Suprapubic skin (tissue), 4 donors: ENCODE measurements around the gene SHROOM3. TPM values are rescaled to one million over a fixed set of nuclear protein-coding genes. Genes with fewer than 3 reads are reported as not detected.

ENCODE experiments used
- DNase-seq, 2 donors: peaks; one replicate each; pipeline ENCODE4 v3.0.0-alpha.2; 2019; ENCODE audit warnings: low spot score in 2 of 2
- H3K27ac ChIP-seq: fragments of 200-600 bp; sonication (generic); one replicate; pipeline ENCODE4 v1.5.1; 2019
- H3K27me3 ChIP-seq: fragments of 200-600 bp; sonication (generic); one replicate; pipeline ENCODE4 v1.5.1; 2019
- H3K36me3 ChIP-seq: fragments of 200-600 bp; sonication (generic); one replicate; pipeline ENCODE4 v1.5.1; 2019
- H3K4me1 ChIP-seq: fragments of 200-600 bp; sonication (generic); one replicate; pipeline ENCODE4 v1.5.1; 2019
- H3K4me3 ChIP-seq: fragments of 200-600 bp; sonication (generic); one replicate; pipeline ENCODE4 v1.5.1; 2019; ENCODE audit warnings: mild to moderate bottlenecking
- H3K9me3 ChIP-seq: fragments of 200-600 bp; sonication (generic); one replicate; pipeline ENCODE4 v1.5.1; 2019
- CTCF ChIP-seq, 2 donors: fragments of 200-600 bp in 1 of 2; fragments of 450-650 bp in 1 of 2; sonication (generic) in 1 of 2; IDR thresholded peaks; one replicate each; pipeline ENCODE4 v1.5.1; 2016 to 2019; ENCODE audit warnings: antibody characterized with exemption in 2 of 2, mild to moderate bottlenecking in 1 of 2, moderate library complexity in 1 of 2
- EP300 ChIP-seq: sonication (generic); formaldehyde crosslinking; IDR thresholded peaks from one replicate; pipeline ENCODE4 v1.6.1; 2017; ENCODE audit warnings: antibody characterized with exemption
- POLR2A ChIP-seq, 2 donors: fragments of 450-650 bp; IDR thresholded peaks; one replicate each; pipeline ENCODE4 v1.6.1; 2017; ENCODE audit warnings: antibody characterized with exemption in 2 of 2, mild to moderate bottlenecking in 2 of 2, moderate library complexity in 2 of 2
- POLR2AphosphoS5 ChIP-seq, 3 donors: sonication (generic); formaldehyde crosslinking; IDR thresholded peaks; one replicate each; pipeline ENCODE4 v1.6.1; 2017; ENCODE audit warnings: antibody characterized with exemption in 3 of 3
- WGBS: methylation state at CpG from one replicate; pipeline ENCODE4 v1.1.5; 2018; 5-methylcytosine and 5-hydroxymethylcytosine counted together
- total RNA-seq, 4 donors: library from RNA; depleted of rRNA; stranded (reverse); fragments of >200 nt; gene quantifications; one replicate each; pipeline ENCODE4 v1.1.0, GENCODE V29; 2016

SHROOM3 gene
- total RNA-seq, 4 donors from 2014 or later: 25.7 to 41.4 (median 29.8) TPM

- H3K9me3 ChIP-seq: no peaks in the 10 kb centered on the region
- TF ChIP-seq EP300 (no peak), POLR2AphosphoS5 (IDR thresholded peaks at IDR 0.05) (no peak), CTCF (IDR thresholded peaks at IDR 0.05) (no peak), POLR2A (IDR thresholded peaks at IDR 0.05) (no peak)
- no peak overlapping the region for H3K27ac ChIP-seq
- WGBS: 73% methylated on average over 3 of the region's 3 CpGs
- no peaks in the 10 kb centered on the region for H3K36me3 ChIP-seq
- H3K4me1 ChIP-seq: no peaks in the 10 kb centered on the region
- no peaks in the 10 kb centered on the region for H3K27me3 ChIP-seq
- no peak overlapping the region for H3K4me3 ChIP-seq
- DNase-seq: no peak
These were observed 248.1 kb downstream of the SHROOM3 start for GRCh38 chr4:76683144-76683543.

- DNase-seq: no peak
- peaks cover 25% of the 10 kb centered on the region for H3K4me1 ChIP-seq
- H3K4me3 ChIP-seq: no peak overlapping the region
- no peak overlapping the region for H3K27ac ChIP-seq
- no peaks in the 10 kb centered on the region for H3K36me3 ChIP-seq
- H3K27me3 ChIP-seq: peaks cover 19% of the 10 kb centered on the region
- no peak for TF ChIP-seq CTCF (IDR thresholded peaks at IDR 0.05)
- no peak for TF ChIP-seq POLR2AphosphoS5 (IDR thresholded peaks at IDR 0.05)
- no peak for TF ChIP-seq POLR2A (IDR thresholded peaks at IDR 0.05)
- no peak for TF ChIP-seq EP300
- no peaks in the 10 kb centered on the region for H3K9me3 ChIP-seq
- WGBS: 77% methylated on average over 5 of the region's 5 CpGs
These were observed 252.9 kb downstream of the SHROOM3 start for GRCh38 chr4:76687746-76688448.

- Histone ChIP-seq H3K9me3 (no peaks in the 10 kb centered on the region), H3K4me3 (peak overlapping the region; percentile 65), H3K27me3 (peaks cover 19% of the 10 kb centered on the region), H3K36me3 (no peaks in the 10 kb centered on the region), H3K4me1 (peaks cover 25% of the 10 kb centered on the region), H3K27ac (peak overlapping the region; percentile 66)
- WGBS: 41% methylated on average over 13 of the region's 13 CpGs
- TF ChIP-seq CTCF (IDR thresholded peaks at IDR 0.05) (no peak), POLR2A (IDR thresholded peaks at IDR 0.05) (no peak), POLR2AphosphoS5 (IDR thresholded peaks at IDR 0.05) (no peak), EP300 (no peak)
- DNase-seq: no peak
These were observed 253.7 kb downstream of the SHROOM3 start for GRCh38 chr4:76688619-76689144.

GRCh38 chr4:76689145-76689817, 254.3 kb downstream of the SHROOM3 start:
- Histone ChIP-seq H3K36me3 (no peaks in the 10 kb centered on the region), H3K27me3 (peaks cover 19% of the 10 kb centered on the region), H3K9me3 (no peaks in the 10 kb centered on the region), H3K27ac (peak overlapping the region; percentile 66), H3K4me3 (peak overlapping the region; percentile 65), H3K4me1 (peaks cover 25% of the 10 kb centered on the region)
- DNase-seq: no peak
- no peak for TF ChIP-seq CTCF (IDR thresholded peaks at IDR 0.05)
- TF ChIP-seq EP300: no peak
- no peak for TF ChIP-seq POLR2AphosphoS5 (IDR thresholded peaks at IDR 0.05)
- TF ChIP-seq POLR2A (IDR thresholded peaks at IDR 0.05): no peak
- under 1% methylated on average over 26 of the region's 87 CpGs for WGBS
